Kidney epithelial cell (primary cell): ENCODE measurements around the gene OR10J5. TPM values are rescaled to one million over a fixed set of nuclear protein-coding genes. Genes with fewer than 3 reads are reported as not detected.
"Not testable (repeated sequence)": the region's sequence is repeated elsewhere in the genome, so short reads cannot be mapped to it uniquely, and the experiment has no call there.

Source experiments
- DNase-seq: peaks from one replicate; pipeline ENCODE4 v3.0.0-alpha.2; 2010; ENCODE audit warnings: low read depth
- H3K27me3 ChIP-seq: 2 replicates; pipeline ENCODE4 v1.6.0; 2011; ENCODE audit warnings: low read length; ENCODE audit not compliant: control insufficient read depth, insufficient read depth
- H3K36me3 ChIP-seq: 2 replicates; pipeline ENCODE4 v1.5.1; 2011; ENCODE audit warnings: low read length; ENCODE audit not compliant: control insufficient read depth, insufficient read depth
- H3K4me3 ChIP-seq: 2 replicates; pipeline ENCODE4 v1.5.1; 2011; ENCODE audit warnings: low read depth, mild to moderate bottlenecking, control low read depth, low read length
- CTCF ChIP-seq: IDR thresholded peaks from 2 replicates; pipeline ENCODE4 v1.5.1; 2011; ENCODE audit warnings: mild to moderate bottlenecking, moderate library complexity, low read length, control low read depth, inconsistent platforms; ENCODE audit not compliant: insufficient read depth, poor library complexity, severe bottlenecking
- total RNA-seq: library from RNA; depleted of rRNA; stranded (reverse); fragments of >200 nt; gene quantifications from 2 replicates; pipeline ENCODE4 v1.2.3, GENCODE V29; 2015

OR10J5 gene
- total RNA-seq, 1 donor from 2014 or later, result not detected

- no peak overlapping the region for H3K4me3 ChIP-seq
- H3K36me3 ChIP-seq, result no peaks in the 10 kb centered on the region
- no peak for DNase-seq
- TF ChIP-seq CTCF, result no peak
- no peaks in the 10 kb centered on the region for H3K27me3 ChIP-seq
Observed at GRCh38 chr1:159532922-159533321, 2.9 kb downstream of the OR10J5 start.

- DNase-seq, H3K36me3 ChIP-seq, H3K4me3 ChIP-seq, H3K27me3 ChIP-seq: not testable (repeated sequence)
Observed at GRCh38 chr1:159524792-159525191, 11.0 kb downstream of the OR10J5 start.

- TF ChIP-seq CTCF, result no peak
Observed at GRCh38 chr1:159510229-159510541, 25.6 kb downstream of the OR10J5 start.

GRCh38 chr1:159509440-159510228, 26.2 kb downstream of the OR10J5 start:
- DNase-seq, result no peak
- no peak for TF ChIP-seq CTCF

More at GRCh38 chr1:159510229-159510541, 25.6 kb downstream of the OR10J5 start:
- no peak for DNase-seq
- H3K36me3 ChIP-seq, result no peaks in the 10 kb centered on the region
- H3K27me3 ChIP-seq, result no peaks in the 10 kb centered on the region
- H3K4me3 ChIP-seq, result no peak overlapping the region

GRCh38 chr1:159508951-159509350, 26.9 kb downstream of the OR10J5 start:
- no peak overlapping the region for H3K4me3 ChIP-seq
- no peak for TF ChIP-seq CTCF
- DNase-seq, result no peak

More at GRCh38 chr1:159509440-159510228, 26.2 kb downstream of the OR10J5 start:
- Histone ChIP-seq H3K4me3 (no peak overlapping the region), H3K27me3 (no peaks in the 10 kb centered on the region), H3K36me3 (no peaks in the 10 kb centered on the region)

GRCh38 chr1:159505676-159506075, 30.1 kb downstream of the OR10J5 start:
- DNase-seq, result no peak
- Histone ChIP-seq H3K36me3 (no peaks in the 10 kb centered on the region), H3K4me3 (no peak overlapping the region), H3K27me3 (no peaks in the 10 kb centered on the region)
- TF ChIP-seq CTCF, result no peak

More at GRCh38 chr1:159508951-159509350, 26.9 kb downstream of the OR10J5 start:
- Histone ChIP-seq H3K36me3 (no peaks in the 10 kb centered on the region), H3K27me3 (no peaks in the 10 kb centered on the region)
